ENCODE results near the gene NRG3. TPM values are rescaled to one million over a fixed set of nuclear protein-coding genes. Genes with fewer than 3 reads are reported as not detected.

The NRG3 gene
- total RNA-seq, 2 donors from 2014 or later, result 1.7 to 2.3 TPM

DNA sequence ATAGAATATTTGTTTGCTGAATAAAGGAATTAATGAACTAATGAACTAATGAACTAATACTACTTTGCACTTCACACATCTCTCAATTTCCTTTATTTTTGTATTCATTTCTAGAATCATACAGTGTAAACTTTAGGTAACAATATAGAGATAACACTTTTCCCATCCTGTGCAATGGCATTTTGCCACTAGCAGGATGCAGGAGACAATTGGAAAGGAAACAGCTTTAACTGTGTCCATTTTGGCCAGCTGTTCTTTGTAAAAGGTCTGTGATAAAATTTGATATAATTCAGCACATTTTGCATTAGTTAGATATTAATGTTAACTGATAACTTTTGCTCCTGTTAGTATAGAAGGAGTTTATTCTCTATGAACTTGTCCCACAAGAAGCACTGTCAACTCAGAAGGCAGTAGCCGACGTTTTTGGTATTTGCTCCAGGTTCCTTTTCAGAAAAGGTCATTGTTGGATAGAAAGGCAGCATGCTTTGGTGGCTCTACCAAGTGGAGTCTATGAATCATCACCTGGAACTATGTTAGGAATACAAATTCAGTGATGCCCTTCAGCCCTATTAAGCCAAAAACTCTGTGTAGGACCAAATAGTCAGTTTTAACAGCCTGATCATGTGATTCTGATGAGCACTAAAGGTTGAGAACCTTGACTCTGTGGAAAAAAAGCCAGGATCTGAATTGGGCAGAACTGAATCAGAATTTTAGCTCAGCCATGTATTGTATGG is 86.6 kb downstream of the NRG3 start:
- H3K36me3 ChIP-seq (ENCODE audit: control insufficient read depth, insufficient read depth, low read length), result no peaks in the 10 kb centered on the region
- H3K4me3 ChIP-seq (ENCODE audit: low read length), result no peak overlapping the region
- H3K4me1 ChIP-seq (ENCODE audit: control insufficient read depth, insufficient read depth, low read length), result no peaks in the 10 kb centered on the region
- Mint-ChIP-seq H3K9me3 (no peaks in the 10 kb centered on the region), H3K4me1 (no peaks in the 10 kb centered on the region), H3K27me3 (ENCODE audit: insufficient read depth) (no peaks in the 10 kb centered on the region), H3K27ac (no peak overlapping the region), H3K36me3 (ENCODE audit: low read depth) (peaks cover 2% of the 10 kb centered on the region), H3K4me3 (no peak overlapping the region)
- no peak overlapping the region for H3K9ac ChIP-seq (ENCODE audit: extremely low read depth, low read length, poor library complexity, severe bottlenecking)
- WGBS, 2 experiments (ENCODE audit: insufficient coverage in 1 of 2, insufficient read length in 1 of 2), result 88 to 100% methylated on average over 2 of the region's 2 CpGs
- DNase-seq, result no peak
- no peaks in the 10 kb centered on the region for H3K27me3 ChIP-seq (ENCODE audit: control insufficient read depth, insufficient read depth, low read length, poor library complexity, severe bottlenecking)
- H3K9me3 ChIP-seq (ENCODE audit: control insufficient read depth, low read length), result no peaks in the 10 kb centered on the region
- TF ChIP-seq, protein P1, sequence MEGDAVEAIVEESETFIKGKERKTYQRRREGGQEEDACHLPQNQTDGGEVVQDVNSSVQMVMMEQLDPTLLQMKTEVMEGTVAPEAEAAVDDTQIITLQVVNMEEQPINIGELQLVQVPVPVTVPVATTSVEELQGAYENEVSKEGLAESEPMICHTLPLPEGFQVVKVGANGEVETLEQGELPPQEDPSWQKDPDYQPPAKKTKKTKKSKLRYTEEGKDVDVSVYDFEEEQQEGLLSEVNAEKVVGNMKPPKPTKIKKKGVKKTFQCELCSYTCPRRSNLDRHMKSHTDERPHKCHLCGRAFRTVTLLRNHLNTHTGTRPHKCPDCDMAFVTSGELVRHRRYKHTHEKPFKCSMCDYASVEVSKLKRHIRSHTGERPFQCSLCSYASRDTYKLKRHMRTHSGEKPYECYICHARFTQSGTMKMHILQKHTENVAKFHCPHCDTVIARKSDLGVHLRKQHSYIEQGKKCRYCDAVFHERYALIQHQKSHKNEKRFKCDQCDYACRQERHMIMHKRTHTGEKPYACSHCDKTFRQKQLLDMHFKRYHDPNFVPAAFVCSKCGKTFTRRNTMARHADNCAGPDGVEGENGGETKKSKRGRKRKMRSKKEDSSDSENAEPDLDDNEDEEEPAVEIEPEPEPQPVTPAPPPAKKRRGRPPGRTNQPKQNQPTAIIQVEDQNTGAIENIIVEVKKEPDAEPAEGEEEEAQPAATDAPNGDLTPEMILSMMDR (conservative IDR thresholded peaks at IDR 0.05), result no peak
- H3K27ac ChIP-seq (ENCODE audit: low read depth, low read length), result no peak overlapping the region

DNA sequence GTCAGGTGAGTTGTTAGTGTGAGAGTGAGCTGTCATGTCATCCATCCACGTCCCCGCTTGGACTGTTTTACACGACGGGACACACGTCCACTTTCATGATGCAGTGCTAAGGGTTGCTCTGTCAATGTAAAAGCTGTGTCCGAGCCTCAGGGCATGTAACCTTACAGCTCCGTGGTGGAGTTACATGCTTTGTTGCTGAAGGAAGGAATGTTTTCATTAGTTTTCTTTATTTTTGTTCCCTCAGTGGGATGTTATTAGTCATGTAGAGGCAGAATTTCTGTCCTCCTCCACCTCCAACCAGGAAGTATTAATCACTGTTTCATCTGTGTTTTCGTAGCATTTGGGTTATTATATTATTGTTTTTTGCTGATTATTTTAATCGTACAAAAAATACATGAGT is 88.6 kb downstream of the NRG3 start:
- no peak for DNase-seq
- H3K27ac ChIP-seq (ENCODE audit: low read depth, low read length), result no peak overlapping the region
- no peaks in the 10 kb centered on the region for H3K36me3 ChIP-seq (ENCODE audit: control insufficient read depth, insufficient read depth, low read length)
- Mint-ChIP-seq H3K4me3 (no peak overlapping the region), H3K36me3 (ENCODE audit: low read depth) (peaks cover 2% of the 10 kb centered on the region), H3K27ac (no peak overlapping the region), H3K9me3 (no peaks in the 10 kb centered on the region), H3K4me1 (no peaks in the 10 kb centered on the region), H3K27me3 (ENCODE audit: insufficient read depth) (no peaks in the 10 kb centered on the region)
- no peaks in the 10 kb centered on the region for H3K4me1 ChIP-seq (ENCODE audit: control insufficient read depth, insufficient read depth, low read length)
- H3K9ac ChIP-seq (ENCODE audit: extremely low read depth, low read length, poor library complexity, severe bottlenecking), result no peak overlapping the region
- H3K27me3 ChIP-seq (ENCODE audit: control insufficient read depth, insufficient read depth, low read length, poor library complexity, severe bottlenecking), result no peaks in the 10 kb centered on the region
- TF ChIP-seq, protein P1 (conservative IDR thresholded peaks at IDR 0.05), result no peak
- no peaks in the 10 kb centered on the region for H3K9me3 ChIP-seq (ENCODE audit: control insufficient read depth, low read length)
- WGBS, 2 experiments (ENCODE audit: insufficient coverage in 1 of 2, insufficient read length in 1 of 2), result 92 to 97% methylated on average over 6 to 7 of the region's 9 CpGs
- H3K4me3 ChIP-seq (ENCODE audit: low read length), result no peak overlapping the region

DNA sequence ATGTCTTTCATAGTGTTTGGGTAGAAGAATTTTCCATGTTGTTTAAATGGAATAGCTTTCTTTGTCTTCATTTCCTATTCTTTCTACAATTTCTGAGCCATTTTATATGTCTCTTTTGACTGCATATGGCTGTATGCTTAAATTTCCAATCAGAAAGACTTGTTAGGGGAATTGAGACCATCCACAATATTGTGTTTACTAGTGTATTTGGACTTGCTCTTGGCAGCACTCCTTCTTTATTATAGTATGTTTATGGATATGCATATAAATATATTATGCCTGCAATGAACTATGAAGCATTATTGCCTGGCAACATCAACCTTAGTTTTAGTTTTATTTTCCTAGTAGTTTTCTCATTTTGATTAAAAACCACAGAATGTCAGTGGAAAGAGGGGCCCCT is 92.7 kb downstream of the NRG3 start:
- no peaks in the 10 kb centered on the region for H3K9me3 ChIP-seq (ENCODE audit: control insufficient read depth, low read length)
- Mint-ChIP-seq H3K36me3 (ENCODE audit: low read depth) (peaks cover 2% of the 10 kb centered on the region), H3K27me3 (ENCODE audit: insufficient read depth) (no peaks in the 10 kb centered on the region), H3K27ac (no peak overlapping the region), H3K9me3 (no peaks in the 10 kb centered on the region), H3K4me3 (no peak overlapping the region), H3K4me1 (no peaks in the 10 kb centered on the region)
- H3K36me3 ChIP-seq (ENCODE audit: control insufficient read depth, insufficient read depth, low read length), result no peaks in the 10 kb centered on the region
- no peak overlapping the region for H3K4me3 ChIP-seq (ENCODE audit: low read length)
- no peaks in the 10 kb centered on the region for H3K4me1 ChIP-seq (ENCODE audit: control insufficient read depth, insufficient read depth, low read length)
- no peak for DNase-seq
- H3K27me3 ChIP-seq (ENCODE audit: control insufficient read depth, insufficient read depth, low read length, poor library complexity, severe bottlenecking), result no peaks in the 10 kb centered on the region
- TF ChIP-seq, protein P1 (conservative IDR thresholded peaks at IDR 0.05), result no peak
- no peak overlapping the region for H3K9ac ChIP-seq (ENCODE audit: extremely low read depth, low read length, poor library complexity, severe bottlenecking)
- no peak overlapping the region for H3K27ac ChIP-seq (ENCODE audit: low read depth, low read length)

All from endodermal cell (in vitro differentiated cells).